ENCODE measurements around the gene AGBL2.

GRCh38 chr11:47732271-47732670 is 17.1 kb upstream of the AGBL2 start:
- TF ChIP-seq CTCF (IDR thresholded peaks at IDR 0.05) (no peak), POLR2A (IDR thresholded peaks at IDR 0.05) (no peak)

All from lower leg skin (tissue), 3 donors.